Fibroblast of lung (primary cell): ENCODE measurements around the gene CARS1. TPM values are rescaled to one million over a fixed set of nuclear protein-coding genes. Genes with fewer than 3 reads are reported as not detected.

Source experiments
- DNase-seq, 2 donors: peaks; one replicate each; pipeline versions ENCODE4 v3.0.0 to v3.0.0-alpha.2; 2010; ENCODE audit warnings: low read depth in 2 of 2
- H2AFZ ChIP-seq: 2 replicates; pipeline ENCODE4 v1.5.1; 2012; ENCODE audit warnings: low read length, control low read depth, inconsistent platforms
- H3K27ac ChIP-seq: 2 replicates; pipeline ENCODE4 v1.5.1; 2011; ENCODE audit warnings: low read length, control low read depth; ENCODE audit not compliant: insufficient read depth
- H3K27me3 ChIP-seq: 2 replicates; pipeline ENCODE4 v1.5.1; 2011; ENCODE audit warnings: mild to moderate bottlenecking, low read length; ENCODE audit not compliant: control insufficient read depth, insufficient read depth
- H3K36me3 ChIP-seq: 2 replicates; pipeline ENCODE4 v1.5.1; 2011; ENCODE audit warnings: low read length; ENCODE audit not compliant: control insufficient read depth, insufficient read depth
- H3K4me1 ChIP-seq: 2 replicates; pipeline ENCODE4 v1.5.1; 2011; ENCODE audit warnings: low read length; ENCODE audit not compliant: control insufficient read depth, insufficient read depth; ENCODE audit errors: extremely low read depth
- H3K4me2 ChIP-seq: 2 replicates; pipeline ENCODE4 v1.5.1; 2011; ENCODE audit warnings: low read length, control low read depth; ENCODE audit not compliant: insufficient read depth; ENCODE audit errors: extremely low read depth
- H3K4me3 ChIP-seq, 4 experiments: fragments of 200-600 bp in 1 of 4; sonication (generic) in 1 of 4; replicated peaks in 1 of 4; 2 replicates each; pipeline ENCODE4 v1.5.1; 2011 to 2016; ENCODE audit warnings: low read length in 4 of 4, low read depth in 3 of 4, mild to moderate bottlenecking in 3 of 4, control low read depth in 2 of 4, inconsistent platforms in 1 of 4, mixed read lengths in 1 of 4; ENCODE audit not compliant: insufficient read depth in 1 of 4; ENCODE audit errors: control extremely low read depth in 1 of 4
- H3K79me2 ChIP-seq: 2 replicates; pipeline ENCODE4 v1.5.1; 2012; ENCODE audit warnings: mild to moderate bottlenecking, low read length, inconsistent platforms; ENCODE audit not compliant: control insufficient read depth, insufficient read depth
- H3K9ac ChIP-seq: 2 replicates; pipeline ENCODE4 v1.5.1; 2011; ENCODE audit warnings: mild to moderate bottlenecking, low read length, control low read depth; ENCODE audit not compliant: insufficient read depth
- H3K9me3 ChIP-seq: 2 replicates; pipeline ENCODE4 v1.5.1; 2012; ENCODE audit warnings: low read depth, low read length; ENCODE audit not compliant: control insufficient read depth, insufficient read depth
- H4K20me1 ChIP-seq: 2 replicates; pipeline ENCODE4 v1.5.1; 2011; ENCODE audit warnings: low read length; ENCODE audit not compliant: control insufficient read depth, insufficient read depth; ENCODE audit errors: extremely low read depth
- EZH2 ChIP-seq: IDR thresholded peaks from 2 replicates; pipeline ENCODE4 v1.5.1; 2012; ENCODE audit warnings: low read length, control low read depth, mild to moderate bottlenecking; ENCODE audit errors: missing control alignments
- polyA plus RNA-seq, 2 donors: library from polyadenylated mRNA; depleted of rRNA in 1 of 2; stranded (reverse) in 1 of 2; unstranded in 1 of 2; fragments of >200 nt; gene quantifications; 2 replicates each; pipeline ENCODE4 v1.2.1, GENCODE V29; 2011 to 2012; ENCODE audit warnings: missing spikeins in 1 of 2
- total RNA-seq: library from RNA; depleted of rRNA; stranded (reverse); fragments of >200 nt; gene quantifications from 2 replicates; pipeline ENCODE4 v1.2.1, GENCODE V29; 2014
- TF ChIP-seq, protein P1 (sequence below), 2 donors: IDR thresholded peaks in 1 of 2; conservative IDR thresholded peaks in 1 of 2; 1 replicate in 1 of 2; 2 replicates in 1 of 2; pipeline ENCODE4 v1.5.1; 2011 to 2012; ENCODE audit warnings: low read length in 2 of 2, control low read depth in 1 of 2, inconsistent platforms in 1 of 2, low read depth in 1 of 2, mild to moderate bottlenecking in 1 of 2

Gene CARS1
- total and polyA plus RNA-seq, 2 donors (not counting 1 experiment from before 2014, with no cell fraction given), result 67.5 to 149 TPM

- Histone ChIP-seq H3K27me3 (no peaks in the 10 kb centered on the region), H3K4me2 (no peak overlapping the region), H3K79me2 (no peaks in the 10 kb centered on the region), H3K4me1 (no peaks in the 10 kb centered on the region), H3K36me3 (peaks cover 38% of the 10 kb centered on the region), H4K20me1 (no peaks in the 10 kb centered on the region), H3K27ac (no peak overlapping the region), H2AFZ (no peak overlapping the region), H3K4me3 (no peak overlapping the region), H3K9ac (no peak overlapping the region), H3K9me3 (no peaks in the 10 kb centered on the region)
- TF ChIP-seq, protein P1, sequence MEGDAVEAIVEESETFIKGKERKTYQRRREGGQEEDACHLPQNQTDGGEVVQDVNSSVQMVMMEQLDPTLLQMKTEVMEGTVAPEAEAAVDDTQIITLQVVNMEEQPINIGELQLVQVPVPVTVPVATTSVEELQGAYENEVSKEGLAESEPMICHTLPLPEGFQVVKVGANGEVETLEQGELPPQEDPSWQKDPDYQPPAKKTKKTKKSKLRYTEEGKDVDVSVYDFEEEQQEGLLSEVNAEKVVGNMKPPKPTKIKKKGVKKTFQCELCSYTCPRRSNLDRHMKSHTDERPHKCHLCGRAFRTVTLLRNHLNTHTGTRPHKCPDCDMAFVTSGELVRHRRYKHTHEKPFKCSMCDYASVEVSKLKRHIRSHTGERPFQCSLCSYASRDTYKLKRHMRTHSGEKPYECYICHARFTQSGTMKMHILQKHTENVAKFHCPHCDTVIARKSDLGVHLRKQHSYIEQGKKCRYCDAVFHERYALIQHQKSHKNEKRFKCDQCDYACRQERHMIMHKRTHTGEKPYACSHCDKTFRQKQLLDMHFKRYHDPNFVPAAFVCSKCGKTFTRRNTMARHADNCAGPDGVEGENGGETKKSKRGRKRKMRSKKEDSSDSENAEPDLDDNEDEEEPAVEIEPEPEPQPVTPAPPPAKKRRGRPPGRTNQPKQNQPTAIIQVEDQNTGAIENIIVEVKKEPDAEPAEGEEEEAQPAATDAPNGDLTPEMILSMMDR (conservative IDR thresholded peaks at IDR 0.05 in 1 of 2, IDR thresholded peaks at IDR 0.05 in 1 of 2; ENCODE audit: low read depth in 1 of 2, low read length in 2 of 2), result no peak
- no peak for TF ChIP-seq EZH2
- peak in 1 of 2 donors; percentile 40 for DNase-seq
Observed at GRCh38 chr11:3010521-3011275, 46.5 kb downstream of the CARS1 start.

- Histone ChIP-seq H3K4me3 (no peak overlapping the region), H3K4me1 (no peaks in the 10 kb centered on the region), H3K27me3 (no peaks in the 10 kb centered on the region), H2AFZ (no peak overlapping the region), H3K9me3 (no peaks in the 10 kb centered on the region), H3K4me2 (no peak overlapping the region), H3K36me3 (peaks cover 34% of the 10 kb centered on the region), H4K20me1 (no peaks in the 10 kb centered on the region), H3K9ac (no peak overlapping the region), H3K79me2 (no peaks in the 10 kb centered on the region), H3K27ac (no peak overlapping the region)
- TF ChIP-seq EZH2, result no peak
- TF ChIP-seq, protein P1 (conservative IDR thresholded peaks at IDR 0.05 in 1 of 2, IDR thresholded peaks at IDR 0.05 in 1 of 2; ENCODE audit: low read depth in 1 of 2, low read length in 2 of 2), result no peak
- no peak for DNase-seq
Observed at GRCh38 chr11:3010004-3010403, 47.2 kb downstream of the CARS1 start.

DNA sequence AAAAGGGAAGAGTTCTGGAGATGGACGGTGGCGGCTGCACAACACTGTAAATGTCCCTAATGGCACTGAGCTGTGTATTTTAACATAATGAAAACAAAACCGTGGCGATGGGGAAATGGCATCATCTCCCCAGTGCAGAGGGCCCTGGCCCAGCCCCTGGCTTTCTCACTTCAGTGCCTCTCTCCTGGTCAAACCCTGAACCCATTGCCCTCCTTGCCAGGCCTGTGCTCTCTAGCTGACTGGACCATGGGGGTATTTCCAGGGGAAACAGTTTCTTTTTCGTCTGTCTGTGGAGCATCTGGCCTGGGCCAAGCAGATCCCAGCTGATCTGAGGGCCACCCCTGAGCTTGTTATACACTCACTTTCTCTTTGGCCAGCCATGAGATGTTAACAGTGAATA is 47.7 kb downstream of the CARS1 start:
- H3K4me2 ChIP-seq, result no peak overlapping the region
- H3K79me2 ChIP-seq, result no peaks in the 10 kb centered on the region
- H3K4me1 ChIP-seq, result no peaks in the 10 kb centered on the region
- H3K36me3 ChIP-seq, result peaks cover 32% of the 10 kb centered on the region
- no peak for TF ChIP-seq EZH2
- TF ChIP-seq, protein P1 (conservative IDR thresholded peaks at IDR 0.05 in 1 of 2, IDR thresholded peaks at IDR 0.05 in 1 of 2; ENCODE audit: low read depth in 1 of 2, low read length in 2 of 2), result no peak
- no peaks in the 10 kb centered on the region for H3K9me3 ChIP-seq
- no peak overlapping the region for H3K9ac ChIP-seq
- no peaks in the 10 kb centered on the region for H3K27me3 ChIP-seq
- no peak overlapping the region for H3K4me3 ChIP-seq
- H3K27ac ChIP-seq, result no peak overlapping the region
- H2AFZ ChIP-seq, result no peak overlapping the region
- H4K20me1 ChIP-seq, result no peaks in the 10 kb centered on the region
- no peak for DNase-seq
